Epithelial cell of esophagus (primary cell): Measurements from ENCODE around the gene EXTL2.

Experiments
- DNase-seq: peaks from one replicate; pipeline ENCODE4 v3.0.0; 2010; ENCODE audit warnings: low read depth
- H3K4me3 ChIP-seq: 2 replicates; pipeline ENCODE4 v1.5.1; 2011; ENCODE audit warnings: mild to moderate bottlenecking, low read length, control low read depth
- CTCF ChIP-seq: IDR thresholded peaks from 2 replicates; pipeline ENCODE4 v1.5.1; 2011; ENCODE audit warnings: low read depth, mild to moderate bottlenecking, low read length, control low read depth, inconsistent platforms; ENCODE audit not compliant: insufficient read depth; ENCODE audit errors: missing control alignments

EXTL2 gene

GRCh38 chr1:100931716-100932115 is 37.1 kb upstream of the EXTL2 start:
- no peak for DNase-seq
- no peak overlapping the region for H3K4me3 ChIP-seq
- TF ChIP-seq CTCF: no peak

DNA sequence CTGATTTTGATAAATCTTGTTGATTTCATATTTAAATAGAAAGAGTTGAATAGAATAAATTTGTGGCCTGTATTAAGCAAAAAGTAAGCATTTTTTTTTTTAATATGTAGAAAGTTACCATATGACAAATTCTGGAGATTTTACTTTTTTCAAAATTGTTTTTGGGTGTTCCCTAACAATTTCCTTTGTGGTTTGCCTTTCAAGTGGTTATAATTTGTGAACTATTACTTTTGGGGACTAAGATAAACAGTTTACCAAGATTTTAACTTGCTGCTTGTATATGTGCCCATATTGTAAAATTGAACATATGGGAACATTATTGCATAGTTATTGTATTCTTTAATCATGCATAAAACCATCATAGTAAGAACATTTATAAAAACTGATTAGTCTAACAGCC is 35.9 kb upstream of the EXTL2 start:
- no peak for TF ChIP-seq CTCF
- H3K4me3 ChIP-seq: no peak overlapping the region
- no peak for DNase-seq

DNA sequence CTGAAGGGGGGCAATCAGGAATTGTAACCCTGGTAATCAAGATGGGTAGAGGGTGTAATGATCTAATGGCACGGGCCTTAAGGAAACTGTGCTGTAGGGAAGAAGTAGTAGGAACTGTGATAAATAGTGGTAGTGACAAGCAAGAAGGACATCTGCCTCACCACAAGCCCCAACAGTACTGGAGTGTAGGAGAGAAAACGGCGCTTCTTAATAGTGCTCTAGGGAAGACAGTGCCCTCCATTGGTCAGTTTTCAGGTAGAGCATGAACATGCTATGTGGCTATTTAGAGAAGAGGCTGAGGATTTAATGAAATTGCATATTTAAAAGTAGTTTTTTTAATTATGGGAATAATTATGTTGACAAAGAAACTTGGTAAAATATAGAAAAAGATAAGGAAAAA is 33.5 kb upstream of the EXTL2 start:
- H3K4me3 ChIP-seq: no peak overlapping the region
- no peak for DNase-seq
- TF ChIP-seq CTCF: peak; percentile 10

DNA sequence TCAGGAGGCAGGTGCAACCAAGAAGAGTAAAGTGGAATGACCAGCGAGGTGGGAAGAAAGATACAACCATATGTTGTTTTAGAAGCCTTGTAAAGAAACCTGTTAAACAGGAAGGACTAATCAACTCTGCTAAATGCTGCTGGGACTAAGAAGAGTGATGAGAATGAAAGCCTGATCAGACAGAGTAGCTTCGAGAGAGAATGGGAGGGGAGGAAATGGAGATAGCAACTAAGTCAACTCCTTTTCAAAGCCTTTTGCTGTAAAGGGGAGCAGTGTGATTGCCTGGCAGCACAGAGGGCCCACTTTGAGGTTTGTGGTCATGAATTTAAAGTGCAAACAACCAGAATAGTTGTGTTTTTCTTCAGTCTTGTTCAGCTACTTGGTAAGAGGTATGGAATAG is 32.6 kb upstream of the EXTL2 start:
- DNase-seq: peak; percentile 41
- no peak for TF ChIP-seq CTCF
- H3K4me3 ChIP-seq: no peak overlapping the region

DNA sequence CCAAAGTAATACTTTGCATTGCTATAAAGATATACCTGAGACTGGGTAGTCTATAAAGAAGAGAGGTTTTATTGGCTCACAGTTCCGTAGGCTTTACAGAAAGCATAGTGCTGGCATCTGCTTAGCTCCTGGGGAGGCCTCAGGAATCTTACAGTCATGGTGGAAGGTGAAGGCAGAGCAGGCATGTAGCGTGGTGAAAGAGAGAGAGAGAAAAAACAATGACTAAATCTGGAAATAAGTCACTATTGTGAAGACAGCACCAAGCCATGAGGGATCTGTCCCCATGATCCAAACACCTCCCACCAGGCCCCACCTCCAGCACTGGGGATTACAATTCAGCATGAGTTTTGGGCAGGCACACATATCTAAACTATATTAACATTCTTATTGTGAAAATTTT is 31.6 kb upstream of the EXTL2 start:
- no peak for DNase-seq
- no peak for TF ChIP-seq CTCF
- no peak overlapping the region for H3K4me3 ChIP-seq

- no peak for DNase-seq
- no peak overlapping the region for H3K4me3 ChIP-seq
These were observed 30.3 kb upstream of the EXTL2 start for GRCh38 chr1:100924991-100925390.

GRCh38 chr1:100924212-100924611 is 29.6 kb upstream of the EXTL2 start:
- TF ChIP-seq CTCF: no peak
- no peak overlapping the region for H3K4me3 ChIP-seq
- peak; percentile 51 for DNase-seq

More at GRCh38 chr1:100924991-100925390, 30.3 kb upstream of the EXTL2 start:
- no peak for TF ChIP-seq CTCF
